ENCODE measurements around the gene GDF11.

GDF11 gene

GRCh38 chr12:55724226-55724939 is 18.5 kb upstream of the GDF11 start:
- TF ChIP-seq CTCF (IDR thresholded peaks at IDR 0.05), result peak; percentile 41
- no peak for DNase-seq (ENCODE audit: low spot score)
- peak overlapping the region; percentile 37 for H3K4me3 ChIP-seq
- peak overlapping the region; percentile 8 to 61 for H3K27ac ChIP-seq

- DNase-seq (ENCODE audit: low spot score), result no peak
Measured at GRCh38 chr12:55724940-55725309, 18.0 kb upstream of the GDF11 start.

GRCh38 chr12:55725556-55725955 is 17.4 kb upstream of the GDF11 start:
- peak overlapping the region; percentile 0 to 13 for H3K27ac ChIP-seq
- no peak for DNase-seq (ENCODE audit: low spot score)
- no peak overlapping the region for H3K4me3 ChIP-seq
- no peak for TF ChIP-seq CTCF (IDR thresholded peaks at IDR 0.05)

More at GRCh38 chr12:55724940-55725309, 18.0 kb upstream of the GDF11 start:
- Histone ChIP-seq H3K4me3 (no peak overlapping the region), H3K27ac (peak overlapping the region in 1 of 2 donors; percentile 61)
- TF ChIP-seq CTCF (IDR thresholded peaks at IDR 0.05), result no peak

- DNase-seq (ENCODE audit: low spot score), result no peak
- peak overlapping the region; percentile 96 to 98 for H3K27ac ChIP-seq
- TF ChIP-seq CTCF (IDR thresholded peaks at IDR 0.05), result no peak
- peak overlapping the region; percentile 95 for H3K4me3 ChIP-seq
Measured at GRCh38 chr12:55726971-55727370, 16.0 kb upstream of the GDF11 start.

- Histone ChIP-seq H3K4me3 (peak overlapping the region; percentile 95), H3K27ac (peak overlapping the region; percentile 96 to 98)
- no peak for TF ChIP-seq CTCF (IDR thresholded peaks at IDR 0.05)
- DNase-seq (ENCODE audit: low spot score), result no peak
Measured at GRCh38 chr12:55727643-55728185, 15.2 kb upstream of the GDF11 start.

GRCh38 chr12:55728186-55728938 is 14.6 kb upstream of the GDF11 start:
- peak overlapping the region; percentile 95 for H3K4me3 ChIP-seq
- TF ChIP-seq CTCF (IDR thresholded peaks at IDR 0.05), result no peak
- DNase-seq (ENCODE audit: low spot score), result no peak
- H3K27ac ChIP-seq, result peak overlapping the region; percentile 96 to 98
